HG02973 (cell line): ENCODE results near the gene TPX2.

Source experiments
- ATAC-seq: cut with Tn5 transposase; IDR thresholded peaks from one replicate; pipeline ENCODE4 v1.9.1; 2021; ENCODE audit warnings: moderate library complexity; ENCODE audit not compliant: unreplicated experiment

TPX2 gene

DNA sequence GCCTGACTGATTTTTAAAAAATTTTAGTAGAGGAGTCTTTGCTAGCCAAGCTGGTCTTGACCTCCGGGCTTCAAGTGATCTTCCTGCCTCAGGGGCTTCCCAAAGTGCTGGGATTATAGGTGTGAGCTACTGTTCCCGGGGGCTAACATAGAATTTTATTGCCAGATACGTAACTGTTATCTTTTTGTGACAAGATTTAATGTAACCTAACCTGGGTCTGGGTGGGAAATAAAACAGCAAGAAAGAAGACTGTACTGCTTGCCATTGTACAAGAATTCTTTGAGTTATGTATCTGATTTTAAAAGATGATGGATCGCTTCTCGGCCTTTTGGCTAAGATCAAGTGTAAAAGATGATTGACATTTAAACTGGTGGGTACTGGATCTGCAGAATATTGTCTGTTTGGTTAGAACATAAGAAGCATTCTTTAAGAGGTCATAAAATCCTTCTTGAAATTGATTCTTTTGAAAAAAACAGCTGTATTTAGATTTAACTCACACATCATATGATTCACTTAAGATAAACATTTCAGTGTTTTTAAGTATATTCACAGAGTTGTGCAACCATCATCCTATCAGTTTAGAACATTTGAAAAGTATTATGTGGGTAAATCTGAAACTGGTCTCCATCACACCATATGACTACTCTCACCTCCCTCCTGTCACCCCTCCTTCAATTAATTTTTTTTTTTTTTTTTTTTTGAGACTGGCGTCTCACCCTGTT lies 21.6 kb downstream of the TPX2 start:
- ATAC-seq, result no peak

DNA sequence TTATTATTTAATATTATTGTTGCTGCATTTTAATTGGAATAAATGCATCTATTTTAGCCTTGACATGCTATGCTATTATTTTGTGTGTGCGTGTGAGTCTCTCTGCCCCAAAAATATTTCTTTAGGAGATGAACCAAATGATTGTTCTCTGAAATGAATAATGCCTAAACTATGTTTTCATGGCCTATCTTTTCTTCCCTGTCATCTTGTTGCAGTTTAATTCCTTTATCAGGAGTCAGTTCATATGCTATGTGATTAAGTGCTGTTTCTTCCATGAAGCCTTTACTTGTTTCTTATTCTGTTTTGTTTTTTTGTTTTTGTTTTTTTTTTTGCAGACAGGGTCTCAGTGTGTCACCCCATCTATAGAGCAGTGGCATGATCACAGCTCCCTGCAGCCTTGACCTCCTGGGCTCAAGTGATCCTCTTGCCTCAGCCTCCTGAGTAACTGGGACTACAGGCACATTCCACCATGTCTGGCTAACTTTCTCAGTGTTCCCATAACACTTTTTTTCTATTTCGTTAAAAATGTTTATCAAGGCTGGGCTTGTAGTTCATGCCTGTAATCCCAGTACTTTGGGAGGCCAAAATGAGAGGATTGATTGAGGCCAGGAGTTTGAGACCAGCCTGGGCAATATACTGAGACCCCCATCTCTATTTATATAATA lies 25.7 kb downstream of the TPX2 start:
- no peak for ATAC-seq

DNA sequence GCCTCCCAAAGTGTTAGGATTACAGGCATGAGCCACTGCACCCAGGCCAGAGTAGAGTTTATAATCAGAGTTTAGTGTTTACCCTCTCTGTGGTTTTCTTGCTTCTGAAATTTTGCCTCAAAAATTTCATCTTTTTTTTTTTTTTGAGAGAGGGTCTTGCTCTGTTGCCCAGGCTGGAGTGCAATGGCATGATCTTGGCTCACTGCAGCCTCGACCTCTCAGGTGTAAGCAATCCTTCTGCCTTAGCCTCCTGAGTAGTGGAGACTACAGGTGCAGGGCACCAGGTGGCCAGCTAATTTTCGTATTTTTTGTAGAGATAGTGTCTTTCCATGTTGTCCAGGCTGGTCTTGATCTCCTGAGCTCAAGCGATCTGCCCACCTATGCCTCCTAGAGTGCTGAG lies 28.7 kb downstream of the TPX2 start:
- no peak for ATAC-seq

DNA sequence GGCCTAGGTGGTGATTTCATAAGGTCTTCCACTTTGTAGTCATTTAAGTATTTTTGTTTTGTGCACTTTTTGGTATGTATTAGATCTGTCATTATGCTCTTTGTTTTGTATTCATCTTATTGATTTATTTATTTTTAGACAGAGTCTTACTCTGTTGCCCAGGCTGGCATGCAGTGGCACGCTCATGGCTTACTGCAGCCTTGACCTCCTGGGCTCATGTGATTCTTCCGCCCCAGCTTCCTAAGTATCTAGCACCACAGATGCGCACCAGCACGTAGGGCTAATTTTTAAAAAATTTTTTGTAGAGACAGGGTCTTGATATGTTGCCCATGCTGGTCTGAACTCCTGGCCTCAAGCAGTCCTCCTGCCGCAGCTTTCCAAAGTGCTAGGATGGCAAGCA lies 30.6 kb downstream of the TPX2 start:
- ATAC-seq, result no peak

DNA sequence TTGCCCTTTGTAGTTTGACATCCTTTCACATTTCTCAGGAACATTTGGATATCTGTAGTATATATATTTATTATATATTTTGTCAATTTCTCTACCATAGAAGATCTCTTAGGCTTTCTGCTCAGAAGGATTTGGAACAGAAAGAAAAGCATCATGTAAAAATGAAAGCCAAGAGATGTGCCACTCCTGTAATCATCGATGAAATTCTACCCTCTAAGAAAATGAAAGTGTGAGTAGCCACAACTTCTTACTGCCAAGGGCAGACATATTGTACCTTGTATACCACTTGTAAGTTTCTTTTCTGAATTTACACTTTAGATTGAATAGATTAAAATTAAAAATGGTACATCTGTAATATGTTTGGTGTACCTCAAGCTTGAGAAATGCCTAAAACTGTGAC lies 31.2 kb downstream of the TPX2 start:
- ATAC-seq, result no peak

DNA sequence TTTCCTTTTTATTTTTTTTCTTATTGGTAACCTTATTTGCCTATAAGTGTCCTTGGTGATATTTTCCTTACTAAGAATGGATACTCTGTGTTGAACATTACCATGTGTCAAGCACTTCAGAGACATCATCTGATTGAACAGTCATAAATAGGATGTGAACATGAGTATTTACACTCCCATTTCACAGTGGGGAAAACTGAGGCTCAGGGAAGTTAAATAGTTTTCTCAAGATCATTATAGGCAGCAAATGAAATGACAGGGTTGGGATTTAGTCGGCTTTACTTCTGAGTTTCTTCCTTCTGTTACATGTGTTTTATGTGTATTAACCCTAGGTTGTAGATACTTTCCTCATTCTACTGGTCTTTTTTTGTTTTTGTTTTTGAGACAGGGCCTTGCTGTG lies 35.3 kb downstream of the TPX2 start:
- ATAC-seq, result no peak

DNA sequence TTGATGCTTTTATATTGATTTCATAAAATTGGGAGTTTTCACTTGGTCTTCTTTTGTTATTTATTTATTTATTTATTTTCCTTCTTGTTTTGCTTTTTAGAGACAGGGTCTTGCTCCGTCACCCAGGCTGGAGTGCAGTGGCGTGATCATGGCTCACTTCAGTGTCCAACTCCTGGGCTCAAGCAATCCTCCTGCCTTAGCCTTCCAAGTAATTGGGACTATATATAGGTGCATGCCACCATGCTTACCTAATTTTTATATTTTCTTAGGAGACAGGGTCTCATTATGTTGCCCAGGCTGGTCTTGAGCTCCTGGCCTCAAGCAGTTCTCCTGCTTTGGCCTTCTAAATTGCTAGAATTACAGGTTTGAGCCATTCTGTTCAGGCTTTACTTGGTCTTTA lies 41.7 kb downstream of the TPX2 start:
- ATAC-seq, result no peak

DNA sequence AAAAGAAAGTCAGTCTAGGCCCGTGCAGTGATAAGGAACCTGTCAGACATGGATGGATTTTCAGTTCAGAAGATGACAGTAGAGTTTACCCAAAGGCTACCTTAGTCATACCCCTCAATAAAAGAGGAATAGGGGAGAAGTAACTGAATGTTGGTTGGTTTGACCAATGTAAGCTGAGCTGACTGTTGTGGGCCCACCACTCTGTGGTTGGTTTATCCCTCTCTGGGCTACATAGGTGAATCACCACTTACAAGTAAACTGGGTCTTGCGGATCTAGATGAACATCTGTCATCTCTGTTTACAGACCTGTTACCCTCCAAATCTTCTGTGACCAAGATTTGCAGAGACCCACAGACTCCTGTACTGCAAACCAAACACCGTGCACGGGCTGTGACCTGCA lies 42.9 kb downstream of the TPX2 start:
- ATAC-seq, result no peak

DNA sequence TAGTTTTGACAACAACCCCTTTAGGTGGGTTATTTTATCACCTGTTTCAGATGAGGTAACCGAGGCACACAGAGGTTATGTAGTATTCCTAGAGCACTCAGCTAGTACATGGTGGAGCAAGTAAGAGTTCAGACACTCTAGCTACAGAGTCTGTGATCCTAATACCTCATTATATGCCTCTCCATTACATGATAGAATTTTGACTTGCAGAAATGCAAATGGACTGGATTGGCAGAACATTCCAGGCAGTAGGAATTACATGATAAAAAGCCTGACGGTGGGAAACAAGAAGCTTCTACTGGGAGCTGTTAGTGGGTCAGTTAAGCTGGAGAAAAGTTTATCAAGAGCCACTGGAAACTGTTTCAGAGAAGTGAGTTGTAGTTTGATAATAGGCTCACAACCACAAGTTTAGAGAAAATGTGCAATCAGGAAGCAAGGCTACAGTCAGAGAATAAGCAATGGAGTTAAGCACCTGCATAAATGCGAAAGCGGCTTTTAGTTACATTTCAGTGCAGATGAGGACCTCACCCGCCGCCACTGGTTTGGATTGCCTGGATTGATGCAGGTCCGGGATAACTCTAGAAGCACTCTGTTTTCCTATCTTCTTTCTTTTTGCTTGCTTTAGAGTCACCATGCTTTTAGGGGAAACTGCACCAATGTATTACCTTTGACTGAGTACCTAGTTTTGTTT lies 45.4 kb downstream of the TPX2 start:
- ATAC-seq, result no peak

DNA sequence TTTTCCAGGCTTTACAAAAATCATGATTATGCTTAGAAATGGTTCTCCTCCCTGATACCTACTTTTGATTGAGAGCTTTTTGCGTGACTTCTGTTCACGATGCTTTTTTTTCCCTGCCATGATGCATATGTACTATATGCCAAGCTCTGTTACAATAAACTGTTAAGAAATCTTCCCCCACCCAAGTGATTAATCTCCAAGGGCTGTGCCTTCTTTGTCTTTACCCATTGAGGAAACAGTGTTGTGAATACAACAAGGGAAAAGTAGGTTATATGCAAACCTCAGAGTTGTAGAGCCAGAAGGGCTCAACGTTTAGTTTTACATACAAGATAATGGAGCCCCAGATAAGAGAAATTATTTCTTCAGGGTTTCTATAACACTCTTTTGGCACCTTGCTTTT lies 46.0 kb downstream of the TPX2 start:
- no peak for ATAC-seq

DNA sequence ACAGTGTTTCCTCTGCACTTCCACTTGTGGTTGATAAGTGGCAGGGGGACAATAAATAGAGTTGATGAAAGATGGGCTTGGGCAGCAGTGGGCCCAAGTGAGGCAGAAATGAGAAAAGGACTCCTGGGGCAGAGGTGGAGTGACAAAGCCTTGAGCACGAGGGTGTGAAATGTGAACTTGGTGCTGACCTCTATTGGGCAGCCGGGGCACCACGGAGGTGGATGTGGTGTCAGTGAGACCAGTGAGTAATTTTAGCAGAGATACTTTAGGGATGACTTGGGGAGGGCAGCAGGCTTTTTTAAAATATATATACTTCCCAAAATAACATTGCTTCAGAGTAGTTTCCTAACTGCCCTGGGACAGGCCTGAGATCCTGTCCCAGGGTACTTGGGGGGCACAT lies 49.5 kb downstream of the TPX2 start:
- ATAC-seq, result no peak

DNA sequence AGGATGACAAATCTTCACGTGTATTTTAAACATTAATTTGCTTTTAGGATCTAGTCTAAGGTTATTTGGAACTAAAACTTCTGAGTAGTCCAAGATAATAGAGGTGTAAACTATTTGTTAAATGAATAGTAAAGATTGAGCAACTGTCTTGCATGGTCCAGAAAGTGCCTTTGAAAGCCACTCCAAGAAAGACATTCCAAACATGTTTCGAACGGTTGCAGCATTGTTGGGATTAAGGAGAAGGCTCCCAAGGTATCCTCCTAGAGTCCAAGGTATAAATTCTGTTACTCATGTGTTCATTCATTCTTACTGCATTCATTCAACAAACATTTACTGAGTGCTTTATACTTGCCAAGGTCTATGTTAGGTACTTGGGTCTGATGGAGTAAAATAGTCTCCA lies 51.3 kb downstream of the TPX2 start:
- no peak for ATAC-seq

DNA sequence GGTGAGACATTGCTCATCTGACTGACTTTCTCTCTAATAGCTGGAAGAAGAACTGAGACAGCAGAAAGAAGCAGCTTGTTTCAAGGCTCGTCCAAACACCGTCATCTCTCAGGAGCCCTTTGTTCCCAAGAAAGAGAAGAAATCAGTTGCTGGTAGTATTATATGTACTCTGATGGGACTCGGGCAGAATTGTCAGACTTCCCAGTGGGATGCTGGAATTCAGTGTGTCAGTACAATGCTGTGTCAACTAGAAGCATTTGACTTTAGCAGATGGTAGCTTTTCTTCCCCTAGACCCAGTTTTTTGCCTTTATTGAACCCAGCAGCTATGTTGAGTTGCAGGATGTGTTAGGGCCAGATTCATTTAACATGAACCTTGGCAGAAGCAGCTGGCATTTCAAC lies 58.3 kb downstream of the TPX2 start:
- ATAC-seq, result no peak

DNA sequence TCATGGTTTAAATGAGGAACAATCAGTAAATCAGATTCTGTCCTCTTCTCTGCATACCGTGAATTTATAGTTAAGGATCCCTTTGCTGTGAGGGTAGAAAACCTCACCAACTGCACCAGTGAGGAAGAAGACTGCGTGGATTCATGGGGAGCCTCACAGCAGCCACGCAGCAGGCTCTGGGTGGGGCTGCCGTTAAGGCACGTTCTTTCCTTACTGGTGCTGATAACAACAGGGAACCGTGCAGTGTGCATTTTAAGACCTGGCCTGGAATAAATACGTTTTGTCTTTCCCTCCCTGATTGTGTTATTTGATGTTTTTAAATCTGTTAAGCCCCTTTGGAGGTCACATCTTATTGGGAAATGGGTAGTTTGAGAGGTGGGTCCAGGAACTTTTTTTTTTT lies 62.4 kb downstream of the TPX2 start:
- ATAC-seq, result no peak

DNA sequence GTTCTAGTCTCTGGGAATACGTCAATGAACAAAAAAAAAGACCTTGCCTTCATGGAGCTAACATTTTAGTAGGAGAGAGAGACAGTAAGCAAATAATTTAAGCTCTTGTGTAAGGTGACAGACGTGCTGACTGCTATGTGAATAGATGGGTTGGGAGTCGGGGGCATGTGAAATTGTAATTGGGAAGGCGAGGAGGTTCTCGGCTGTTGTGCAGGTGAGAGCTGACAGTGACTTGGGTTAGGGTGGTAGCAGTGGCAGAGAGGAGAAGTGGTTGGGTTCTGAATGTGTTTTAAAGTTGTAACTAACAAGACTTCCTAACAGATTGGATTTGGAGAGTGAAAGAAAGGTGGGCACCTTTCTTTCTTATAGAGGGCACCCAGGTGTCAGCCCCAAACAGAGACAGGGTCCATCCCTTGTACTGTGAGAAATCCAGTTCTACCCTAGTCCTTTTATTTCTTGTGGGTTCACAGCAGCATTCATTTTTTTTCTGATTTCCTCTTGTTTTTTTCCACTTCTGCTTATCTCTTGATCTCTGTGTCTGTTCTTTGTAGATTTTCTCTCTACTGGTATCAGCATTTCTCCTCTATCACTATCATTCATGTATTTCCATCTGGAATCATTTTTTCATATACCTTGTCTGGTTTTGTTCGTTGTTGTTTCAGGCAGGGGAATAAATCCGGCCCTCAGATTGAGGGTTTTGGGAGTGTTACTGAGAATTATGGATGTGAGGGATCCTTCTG lies 64.6 kb downstream of the TPX2 start:
- ATAC-seq, result no peak

DNA sequence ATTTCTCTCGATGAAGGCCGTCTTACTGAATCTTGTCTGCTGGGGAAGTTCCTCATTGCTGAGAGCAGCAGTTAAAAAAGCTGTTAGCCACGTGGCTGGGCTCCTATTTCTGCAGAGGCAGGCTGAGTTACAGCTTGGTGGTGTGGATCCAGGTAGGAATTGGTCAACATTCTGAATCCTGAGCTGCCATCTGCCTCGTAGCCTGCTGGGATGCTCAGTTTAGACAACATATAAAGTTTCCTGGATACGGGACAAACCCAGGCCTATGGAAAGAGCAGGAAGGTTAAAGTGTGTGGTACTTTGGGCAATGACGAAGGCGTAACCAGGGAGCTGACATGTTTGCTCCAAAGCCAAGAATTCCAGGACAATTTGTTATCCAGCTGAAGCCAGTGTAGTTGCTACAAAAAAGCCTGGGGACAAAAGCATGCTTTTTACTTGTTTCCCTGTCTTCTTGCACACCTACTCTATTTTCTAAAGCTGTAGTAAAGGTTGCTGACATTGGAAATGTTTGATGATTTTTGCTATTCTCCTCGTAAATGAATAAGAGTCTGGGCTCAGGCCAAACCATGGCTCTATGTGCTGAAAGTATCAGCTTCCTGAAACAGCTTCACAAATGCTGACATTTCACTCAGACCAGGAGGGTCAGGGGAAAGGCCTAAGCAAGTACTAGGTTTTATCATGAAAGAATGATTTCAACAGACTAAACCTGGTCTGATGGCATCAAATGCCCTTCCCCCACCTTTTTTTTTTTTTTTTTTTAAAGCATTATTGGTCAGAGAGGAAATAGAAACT lies 67.7 kb downstream of the TPX2 start:
- ATAC-seq, result no peak

DNA sequence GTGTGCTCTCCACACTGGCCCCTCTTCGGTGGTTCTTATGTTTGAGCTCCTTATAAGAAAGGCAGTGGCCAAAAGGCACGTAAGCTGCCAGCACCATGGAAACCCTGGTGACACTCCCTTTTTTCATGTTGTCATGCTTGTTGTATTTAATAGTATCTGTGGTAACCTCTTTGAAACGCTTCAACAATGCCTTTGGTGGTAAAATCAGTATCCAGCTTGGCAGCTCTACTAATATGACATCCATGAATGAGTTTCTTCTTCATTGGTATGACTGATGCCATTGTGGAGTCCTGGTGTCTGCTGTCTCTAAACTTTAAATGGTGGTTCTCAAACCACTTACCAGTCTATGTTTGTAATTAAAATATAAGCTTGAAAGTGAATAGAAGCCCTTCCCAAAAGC lies 69.4 kb downstream of the TPX2 start:
- no peak for ATAC-seq

DNA sequence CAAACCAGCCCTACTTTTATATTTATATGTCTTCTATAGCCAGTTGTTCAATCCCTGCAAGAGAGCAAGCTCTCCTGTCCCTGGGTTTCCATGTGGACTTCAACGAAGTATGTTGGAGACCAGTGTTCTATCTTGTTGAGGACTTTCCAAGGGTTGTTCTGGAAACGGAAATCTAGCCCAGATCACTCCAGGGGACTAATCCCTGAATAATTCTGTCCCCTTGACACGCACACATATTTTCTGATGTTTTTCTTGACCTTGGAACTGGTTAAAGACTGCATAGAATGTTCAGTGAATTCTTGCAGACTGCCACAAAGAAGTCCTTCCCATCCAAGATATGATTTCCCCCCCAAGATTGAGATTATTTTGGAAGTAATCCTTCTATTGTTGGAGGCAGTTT lies 70.6 kb downstream of the TPX2 start:
- no peak for ATAC-seq

DNA sequence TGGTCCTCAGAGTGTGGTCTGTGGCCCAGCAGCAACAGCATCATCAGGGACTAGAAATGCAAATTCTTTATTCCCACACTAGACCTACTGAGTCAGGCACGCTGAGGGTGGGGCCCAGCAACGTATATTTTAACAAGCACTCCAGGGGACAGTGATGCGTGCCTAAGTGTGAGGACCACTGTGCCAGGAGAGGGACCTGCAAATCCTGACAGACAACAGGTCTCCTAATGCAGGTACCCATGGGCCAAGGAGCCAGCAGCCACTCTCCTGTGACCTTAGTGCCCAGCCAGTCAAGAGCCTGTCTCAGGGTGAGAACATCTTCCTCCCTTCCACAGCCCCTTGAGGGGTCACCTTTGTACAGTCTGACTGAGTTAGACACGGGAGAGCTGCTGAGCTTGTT lies 72.1 kb downstream of the TPX2 start:
- no peak for ATAC-seq

DNA sequence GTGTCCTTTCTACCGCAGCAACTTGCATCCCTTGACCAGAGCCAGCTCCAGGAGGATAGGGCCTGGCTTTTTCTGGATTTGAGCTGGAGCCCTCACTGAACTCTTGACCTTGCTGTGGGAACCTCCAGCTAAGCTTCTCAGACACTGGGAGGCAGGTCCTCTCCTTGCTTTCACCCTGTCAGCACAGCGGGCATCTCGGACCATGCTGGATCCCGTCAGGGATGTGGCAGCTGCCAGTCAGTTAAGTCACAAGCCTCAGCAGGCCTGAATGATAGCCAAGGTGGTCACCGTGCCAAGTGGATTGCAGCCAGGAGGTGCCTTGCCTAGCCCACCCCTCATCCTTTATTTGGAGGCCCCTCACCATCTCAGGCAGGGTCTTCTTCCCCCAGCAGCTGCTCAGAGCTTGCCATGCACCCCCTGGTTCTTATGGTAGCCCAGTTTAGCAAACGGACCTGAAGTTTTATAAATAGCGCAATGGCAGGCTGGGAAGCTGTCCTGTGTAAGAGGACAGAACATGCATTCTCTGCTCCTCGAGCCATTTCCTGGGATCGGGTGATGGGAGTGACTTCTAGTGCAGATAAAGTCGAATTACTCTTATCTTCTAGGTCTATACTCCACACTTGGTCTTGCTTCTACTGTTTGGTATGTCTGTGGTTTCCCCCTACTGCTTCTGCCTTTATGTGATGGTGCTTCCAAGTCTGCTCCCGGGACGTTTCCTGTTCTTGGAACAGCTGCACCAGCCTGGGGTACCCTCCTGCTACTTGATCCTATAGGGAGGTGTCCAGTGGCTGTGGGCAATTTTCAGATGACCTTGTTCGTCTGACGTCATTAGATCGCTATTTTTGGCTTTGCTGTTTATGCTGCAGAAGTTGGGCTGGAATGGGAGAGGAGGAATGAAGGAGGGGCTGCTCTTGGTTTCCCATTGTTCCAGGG lies 73.0 kb downstream of the TPX2 start:
- ATAC-seq, result no peak
